ENCODE measurements around the gene CLDN3.
"Not testable (repeated sequence)": the region's sequence is repeated elsewhere in the genome, so short reads cannot be mapped to it uniquely, and the experiment has no call there.

DNA sequence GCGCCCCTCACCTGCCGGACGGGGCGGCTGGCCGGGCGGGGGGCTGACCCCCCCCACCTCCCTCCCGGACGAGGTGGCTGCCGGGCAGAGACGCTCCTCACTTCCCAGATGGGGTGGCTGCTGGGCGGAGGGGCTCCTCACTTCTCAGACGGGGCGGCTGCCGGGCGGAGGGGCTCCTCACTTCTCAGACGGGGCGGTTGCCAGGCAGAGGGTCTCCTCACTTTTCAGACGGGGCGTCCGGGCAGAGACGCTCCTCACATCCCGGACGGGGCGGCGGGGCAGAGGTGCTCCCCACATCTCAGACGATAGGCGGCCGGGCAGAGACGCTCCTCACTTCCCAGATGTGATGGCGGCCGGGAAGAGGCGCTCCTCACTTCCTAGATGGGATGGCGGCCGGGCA is 27.1 kb upstream of the CLDN3 start:
- TF ChIP-seq, protein P1, sequence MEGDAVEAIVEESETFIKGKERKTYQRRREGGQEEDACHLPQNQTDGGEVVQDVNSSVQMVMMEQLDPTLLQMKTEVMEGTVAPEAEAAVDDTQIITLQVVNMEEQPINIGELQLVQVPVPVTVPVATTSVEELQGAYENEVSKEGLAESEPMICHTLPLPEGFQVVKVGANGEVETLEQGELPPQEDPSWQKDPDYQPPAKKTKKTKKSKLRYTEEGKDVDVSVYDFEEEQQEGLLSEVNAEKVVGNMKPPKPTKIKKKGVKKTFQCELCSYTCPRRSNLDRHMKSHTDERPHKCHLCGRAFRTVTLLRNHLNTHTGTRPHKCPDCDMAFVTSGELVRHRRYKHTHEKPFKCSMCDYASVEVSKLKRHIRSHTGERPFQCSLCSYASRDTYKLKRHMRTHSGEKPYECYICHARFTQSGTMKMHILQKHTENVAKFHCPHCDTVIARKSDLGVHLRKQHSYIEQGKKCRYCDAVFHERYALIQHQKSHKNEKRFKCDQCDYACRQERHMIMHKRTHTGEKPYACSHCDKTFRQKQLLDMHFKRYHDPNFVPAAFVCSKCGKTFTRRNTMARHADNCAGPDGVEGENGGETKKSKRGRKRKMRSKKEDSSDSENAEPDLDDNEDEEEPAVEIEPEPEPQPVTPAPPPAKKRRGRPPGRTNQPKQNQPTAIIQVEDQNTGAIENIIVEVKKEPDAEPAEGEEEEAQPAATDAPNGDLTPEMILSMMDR (IDR thresholded peaks at IDR 0.05): not testable (repeated sequence)
- not testable (repeated sequence) for TF ChIP-seq ZFX (IDR thresholded peaks at IDR 0.05; ENCODE audit: borderline replicate concordance)

All from 22Rv1 (cell line).